ENCODE measurements around the gene GPR158.

GPR158 gene

DNA sequence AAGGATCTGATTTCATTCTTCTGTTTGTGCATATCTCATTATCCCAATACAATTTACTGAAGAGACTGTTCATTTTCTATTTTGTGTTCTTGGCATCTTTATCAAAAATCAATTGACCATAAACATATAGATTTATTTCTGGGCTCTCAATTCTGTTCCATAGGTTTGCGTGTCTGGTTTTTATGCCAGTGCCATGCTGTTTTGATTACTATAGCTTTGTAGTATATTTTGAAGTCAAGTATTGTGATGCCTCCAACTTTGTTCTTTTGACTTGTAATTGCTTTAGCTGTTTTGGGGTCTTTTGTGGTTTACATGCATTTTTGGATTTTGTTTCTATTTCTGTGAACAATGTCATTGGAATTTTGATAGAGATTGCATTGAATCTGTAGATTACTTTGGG lies 278.8 kb downstream of the GPR158 start:
- Mint-ChIP-seq H3K36me3 (no peaks in the 10 kb centered on the region), H3K27ac (no peak overlapping the region), H3K27me3 (no peaks in the 10 kb centered on the region), H3K9me3 (peaks cover 11% of the 10 kb centered on the region), H3K4me1 (no peaks in the 10 kb centered on the region), H3K4me3 (no peak overlapping the region)
- DNase-seq = no peak
- CTCF ChIA-PET = no interaction called here

DNA sequence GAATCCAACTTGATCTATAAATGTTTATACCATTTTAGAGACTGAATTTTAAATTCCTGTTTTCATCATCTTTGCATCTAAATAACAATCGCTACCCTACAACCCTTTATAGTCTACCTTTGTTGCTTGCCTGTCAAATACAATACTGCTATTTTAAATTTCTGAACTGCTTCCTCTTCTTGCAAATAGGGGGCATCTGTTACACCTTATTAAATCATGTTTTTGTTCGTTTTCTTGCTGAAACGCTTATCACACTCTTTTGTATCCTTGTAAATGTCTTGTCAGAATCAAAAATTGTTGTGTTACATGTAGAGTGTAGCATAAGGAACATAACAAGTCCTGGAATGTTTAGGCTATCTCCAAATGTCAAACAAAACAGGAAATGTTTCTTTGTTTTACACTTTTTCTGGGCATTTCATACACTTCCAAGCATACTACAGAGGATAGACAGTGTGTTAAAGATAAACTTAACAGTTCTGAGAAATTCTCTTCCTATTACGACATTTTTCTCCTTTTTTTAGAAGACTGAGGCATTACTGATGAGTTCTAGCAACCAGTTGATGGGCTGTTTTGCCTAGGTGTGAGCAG lies 281.3 kb downstream of the GPR158 start:
- no peak for DNase-seq
- Mint-ChIP-seq H3K9me3 (peaks cover 12% of the 10 kb centered on the region), H3K4me1 (no peaks in the 10 kb centered on the region), H3K27me3 (no peaks in the 10 kb centered on the region), H3K27ac (no peak overlapping the region), H3K36me3 (no peaks in the 10 kb centered on the region), H3K4me3 (no peak overlapping the region)
- CTCF ChIA-PET = no interaction called here

- Mint-ChIP-seq H3K36me3 (no peaks in the 10 kb centered on the region), H3K27me3 (no peaks in the 10 kb centered on the region), H3K27ac (no peak overlapping the region), H3K9me3 (peaks cover 12% of the 10 kb centered on the region), H3K4me3 (no peak overlapping the region), H3K4me1 (no peaks in the 10 kb centered on the region)
- CTCF ChIA-PET = no interaction called here
- no peak for DNase-seq
These were observed 282.8 kb downstream of the GPR158 start for GRCh38 chr10:25457552-25457951.

DNA sequence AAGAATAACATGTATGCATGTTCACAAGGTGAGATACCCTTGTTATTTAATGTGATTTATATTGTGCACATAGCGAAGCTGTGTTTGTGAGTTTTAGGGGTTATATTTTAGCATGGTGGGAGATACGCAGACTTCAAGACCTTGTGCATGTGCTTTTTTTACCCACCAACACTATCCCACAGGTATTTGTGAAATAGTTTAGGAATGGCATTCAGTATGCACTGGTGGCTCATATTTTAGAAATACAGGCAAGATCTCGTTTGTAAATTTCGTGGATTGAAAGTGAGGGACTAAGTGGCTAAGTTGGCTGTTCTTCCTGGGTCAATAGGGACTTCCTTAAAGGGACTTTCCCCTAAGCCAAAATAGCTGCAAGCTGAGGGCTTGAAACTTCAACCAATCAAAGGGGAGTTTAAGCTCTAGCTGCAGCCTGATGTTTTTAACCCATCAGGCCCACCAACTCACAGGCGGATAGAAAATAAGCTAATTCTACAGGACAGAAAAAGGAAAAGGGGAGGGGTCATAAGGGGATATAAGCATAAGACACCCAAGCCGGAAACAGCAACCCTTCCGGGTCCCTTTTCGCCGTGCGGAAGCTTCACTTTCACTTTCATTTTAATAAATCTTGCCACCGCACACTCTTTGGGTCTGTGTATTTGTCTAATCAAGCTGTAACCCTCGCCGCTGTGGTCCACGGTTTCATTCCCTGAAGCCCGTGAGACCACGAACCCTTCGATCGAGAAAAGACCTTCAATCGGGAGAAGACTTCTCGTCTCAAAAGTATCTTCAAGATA lies 291.0 kb downstream of the GPR158 start:
- Mint-ChIP-seq H3K9me3 (peaks cover 1% of the 10 kb centered on the region), H3K27me3 (no peaks in the 10 kb centered on the region), H3K27ac (no peak overlapping the region), H3K36me3 (no peaks in the 10 kb centered on the region), H3K4me3 (no peak overlapping the region), H3K4me1 (no peaks in the 10 kb centered on the region)
- DNase-seq = no peak
- CTCF ChIA-PET = no interaction called here

DNA sequence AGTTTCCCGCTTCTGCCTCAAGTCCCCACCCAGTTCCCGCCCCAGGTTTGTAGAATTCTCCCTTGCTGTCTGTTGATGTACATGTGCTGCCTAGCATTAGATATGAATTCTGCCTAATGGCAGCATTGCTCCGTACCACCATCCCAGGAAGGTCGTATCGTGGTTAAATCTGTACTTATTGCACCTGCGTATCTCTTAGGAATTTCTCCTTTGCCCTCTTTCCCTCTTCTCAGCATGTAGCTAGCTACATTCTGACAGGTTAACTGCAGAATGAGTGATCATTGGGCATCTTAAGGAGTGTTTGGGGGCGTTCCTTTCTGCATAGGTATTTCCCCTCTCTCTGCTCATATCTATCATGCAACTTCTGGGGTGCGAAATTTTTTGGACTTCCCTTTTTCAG lies 293.1 kb downstream of the GPR158 start:
- H3K4me1 Mint-ChIP-seq = no peaks in the 10 kb centered on the region
- DNase-seq = no peak
- H3K27ac Mint-ChIP-seq = no peak overlapping the region
- no peaks in the 10 kb centered on the region for H3K27me3 Mint-ChIP-seq
- peaks cover 6% of the 10 kb centered on the region for H3K9me3 Mint-ChIP-seq
- no peak overlapping the region for H3K4me3 Mint-ChIP-seq
- no peaks in the 10 kb centered on the region for H3K36me3 Mint-ChIP-seq
- CTCF ChIA-PET = no interaction called here

- no peaks in the 10 kb centered on the region for H3K27me3 Mint-ChIP-seq
- no peaks in the 10 kb centered on the region for H3K36me3 Mint-ChIP-seq
- CTCF ChIA-PET = no interaction called here
- H3K4me3 Mint-ChIP-seq = no peak overlapping the region
- H3K9me3 Mint-ChIP-seq = peaks cover 11% of the 10 kb centered on the region
- H3K27ac Mint-ChIP-seq = no peak overlapping the region
- no peaks in the 10 kb centered on the region for H3K4me1 Mint-ChIP-seq
- DNase-seq = no peak
These were observed 306.7 kb downstream of the GPR158 start for GRCh38 chr10:25481467-25481866.

GRCh38 chr10:25483999-25484398 lies 309.2 kb downstream of the GPR158 start:
- no peaks in the 10 kb centered on the region for H3K27me3 Mint-ChIP-seq
- CTCF ChIA-PET = no interaction called here
- no peak for DNase-seq
- no peaks in the 10 kb centered on the region for H3K36me3 Mint-ChIP-seq
- no peak overlapping the region for H3K4me3 Mint-ChIP-seq
- H3K9me3 Mint-ChIP-seq = peaks cover 9% of the 10 kb centered on the region
- no peaks in the 10 kb centered on the region for H3K4me1 Mint-ChIP-seq
- H3K27ac Mint-ChIP-seq = no peak overlapping the region

- Mint-ChIP-seq H3K4me1 (no peaks in the 10 kb centered on the region), H3K4me3 (no peak overlapping the region), H3K36me3 (no peaks in the 10 kb centered on the region), H3K9me3 (peaks cover 4% of the 10 kb centered on the region), H3K27ac (no peak overlapping the region), H3K27me3 (no peaks in the 10 kb centered on the region)
- CTCF ChIA-PET = no interaction called here
- DNase-seq = no peak
These were observed 312.5 kb downstream of the GPR158 start for GRCh38 chr10:25487266-25487665.

- no peak for DNase-seq
- Mint-ChIP-seq H3K4me1 (no peaks in the 10 kb centered on the region), H3K9me3 (no peaks in the 10 kb centered on the region), H3K27ac (no peak overlapping the region), H3K4me3 (no peak overlapping the region), H3K36me3 (no peaks in the 10 kb centered on the region), H3K27me3 (no peaks in the 10 kb centered on the region)
- CTCF ChIA-PET = no interaction called here
These were observed 317.2 kb downstream of the GPR158 start for GRCh38 chr10:25492040-25492439.

GRCh38 chr10:25492680-25493079 lies 317.9 kb downstream of the GPR158 start:
- Mint-ChIP-seq H3K9me3 (no peaks in the 10 kb centered on the region), H3K27me3 (no peaks in the 10 kb centered on the region), H3K27ac (no peak overlapping the region), H3K4me1 (no peaks in the 10 kb centered on the region), H3K36me3 (no peaks in the 10 kb centered on the region), H3K4me3 (no peak overlapping the region)
- CTCF ChIA-PET = no interaction called here
- DNase-seq = no peak

- no peaks in the 10 kb centered on the region for H3K27me3 Mint-ChIP-seq
- no peaks in the 10 kb centered on the region for H3K9me3 Mint-ChIP-seq
- DNase-seq = no peak
- no peaks in the 10 kb centered on the region for H3K36me3 Mint-ChIP-seq
- no peak overlapping the region for H3K4me3 Mint-ChIP-seq
- CTCF ChIA-PET = no interaction called here
- H3K27ac Mint-ChIP-seq = no peak overlapping the region
- no peaks in the 10 kb centered on the region for H3K4me1 Mint-ChIP-seq
These were observed 318.5 kb downstream of the GPR158 start for GRCh38 chr10:25493122-25493893.

GRCh38 chr10:25497246-25497645 lies 322.4 kb downstream of the GPR158 start:
- DNase-seq = no peak
- peaks cover 7% of the 10 kb centered on the region for H3K9me3 Mint-ChIP-seq
- H3K36me3 Mint-ChIP-seq = no peaks in the 10 kb centered on the region
- H3K27me3 Mint-ChIP-seq = no peaks in the 10 kb centered on the region
- H3K4me3 Mint-ChIP-seq = no peak overlapping the region
- no peak overlapping the region for H3K27ac Mint-ChIP-seq
- CTCF ChIA-PET = no interaction called here
- no peaks in the 10 kb centered on the region for H3K4me1 Mint-ChIP-seq

GRCh38 chr10:25498645-25499044 lies 323.8 kb downstream of the GPR158 start:
- no peaks in the 10 kb centered on the region for H3K27me3 Mint-ChIP-seq
- no peak overlapping the region for H3K27ac Mint-ChIP-seq
- no peak for DNase-seq
- H3K36me3 Mint-ChIP-seq = no peaks in the 10 kb centered on the region
- H3K9me3 Mint-ChIP-seq = peaks cover 7% of the 10 kb centered on the region
- CTCF ChIA-PET = no interaction called here
- no peak overlapping the region for H3K4me3 Mint-ChIP-seq
- H3K4me1 Mint-ChIP-seq = no peaks in the 10 kb centered on the region

DNA sequence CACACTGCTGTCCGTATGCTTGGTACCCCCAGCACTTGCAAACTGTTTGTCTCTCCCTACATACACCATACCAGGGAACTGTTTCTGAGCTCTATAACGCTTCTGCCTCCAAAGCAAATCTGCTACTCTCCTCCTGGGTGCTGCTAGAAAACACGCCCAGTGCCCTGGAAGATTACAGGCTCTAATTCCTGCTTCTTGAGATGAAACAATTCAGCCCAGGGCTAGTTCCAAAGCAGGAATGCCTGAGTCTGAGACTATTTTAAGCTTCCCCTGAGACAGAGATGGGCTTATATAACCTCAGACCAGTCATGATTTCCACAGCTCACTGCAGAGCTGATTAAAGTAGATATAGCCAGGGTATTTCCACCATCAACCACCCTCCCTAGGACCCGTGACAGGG lies 327.1 kb downstream of the GPR158 start:
- peaks cover 7% of the 10 kb centered on the region for H3K9me3 Mint-ChIP-seq

DNA sequence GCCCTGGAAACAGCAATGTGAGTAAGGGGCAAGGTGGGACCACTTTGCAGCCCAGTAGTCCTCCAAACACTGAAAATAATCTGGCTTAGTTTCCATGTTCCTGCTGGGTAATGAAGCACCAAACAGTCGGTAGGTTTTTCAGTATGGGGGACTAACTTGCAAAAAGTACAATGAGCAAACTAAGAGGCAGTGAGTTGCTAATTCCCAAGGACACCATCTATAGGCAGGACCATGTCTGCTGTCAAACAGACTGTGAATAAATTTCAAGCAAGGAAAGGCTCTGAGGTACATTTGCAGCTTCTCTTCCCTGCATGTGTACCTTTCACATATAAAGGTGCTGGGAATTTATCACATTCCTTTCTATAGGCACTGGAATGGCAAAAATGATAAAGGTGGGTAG lies 327.7 kb downstream of the GPR158 start:
- Mint-ChIP-seq H3K4me3 (no peak overlapping the region), H3K4me1 (no peaks in the 10 kb centered on the region), H3K9me3 (peaks cover 7% of the 10 kb centered on the region), H3K27ac (no peak overlapping the region), H3K36me3 (no peaks in the 10 kb centered on the region), H3K27me3 (no peaks in the 10 kb centered on the region)
- no peak for DNase-seq
- CTCF ChIA-PET = no interaction called here

More for the DNA sequence above, 327.1 kb downstream of the GPR158 start:
- CTCF ChIA-PET = no interaction called here
- Mint-ChIP-seq H3K4me1 (no peaks in the 10 kb centered on the region), H3K27ac (no peak overlapping the region), H3K27me3 (no peaks in the 10 kb centered on the region), H3K36me3 (no peaks in the 10 kb centered on the region), H3K4me3 (no peak overlapping the region)
- no peak for DNase-seq
